CD8-positive, alpha-beta memory T cell (primary cell): ENCODE measurements around the gene PLSCR2. TPM values are rescaled to one million over a fixed set of nuclear protein-coding genes. Genes with fewer than 3 reads are reported as not detected.

ENCODE experiments used
- CTCF ChIA-PET: fragments of 350-600 bp; sonication (Branson Sonifier 250); formaldehyde crosslinking; loops from one replicate; lab custom pipeline; 2021; ENCODE audit warnings: antibody characterized with exemption; lab: Charles Lee
- POLR2A ChIA-PET: fragments of 350-600 bp; sonication (Branson Sonifier 250); formaldehyde crosslinking; loops from one replicate; lab custom pipeline; 2021; ENCODE audit warnings: antibody characterized with exemption; lab: Charles Lee
- DNase-seq, 5 donors: peaks; one replicate each; pipeline versions ENCODE4 v3.0.0 to v3.0.0-alpha.2; 2020 to 2022; ENCODE audit warnings: mixed read lengths in 1 of 5
- H3K27ac ChIP-seq: one replicate; pipeline ENCODE4 v1.7.0; 2013; ENCODE audit warnings: low read depth, mild to moderate bottlenecking, low read length, moderate library complexity
- H3K27me3 ChIP-seq: 2 replicates; pipeline ENCODE4 v1.7.0; 2013; ENCODE audit warnings: low read length, mild to moderate bottlenecking; ENCODE audit not compliant: insufficient read depth, poor library complexity, severe bottlenecking
- H3K36me3 ChIP-seq: 2 replicates; pipeline ENCODE4 v1.7.0; 2013; ENCODE audit warnings: mild to moderate bottlenecking, low read length, moderate library complexity; ENCODE audit not compliant: insufficient read depth
- H3K4me1 ChIP-seq: 2 replicates; pipeline ENCODE4 v1.7.0; 2013; ENCODE audit warnings: mild to moderate bottlenecking, low read length, moderate library complexity; ENCODE audit not compliant: insufficient read depth
- H3K4me3 ChIP-seq: 2 replicates; pipeline ENCODE4 v1.7.0; 2013; ENCODE audit warnings: mild to moderate bottlenecking, low read length
- H3K9me3 ChIP-seq: 2 replicates; pipeline ENCODE4 v1.7.0; 2013; ENCODE audit warnings: mild to moderate bottlenecking, low read length
- H3K27ac Mint-ChIP-seq, 8 donors: one replicate each; pipeline ENCODE4 v1.8.0; 2020 to 2021; ENCODE audit warnings: mixed read lengths in 8 of 8, mild to moderate bottlenecking in 6 of 8, inconsistent platforms in 3 of 8, moderate library complexity in 3 of 8
- H3K27me3 Mint-ChIP-seq, 2 donors: one replicate each; pipeline ENCODE4 v1.8.0; 2020 to 2021; ENCODE audit warnings: mixed read lengths in 2 of 2, mild to moderate bottlenecking in 1 of 2, moderate library complexity in 1 of 2
- H3K36me3 Mint-ChIP-seq, 3 donors: one replicate each; pipeline ENCODE4 v1.8.0; 2020 to 2021; ENCODE audit warnings: mixed read lengths in 3 of 3, inconsistent platforms in 1 of 3, mild to moderate bottlenecking in 1 of 3
- H3K4me1 Mint-ChIP-seq, 3 donors: one replicate each; pipeline ENCODE4 v1.8.0; 2020 to 2021; ENCODE audit warnings: mixed read lengths in 3 of 3, inconsistent platforms in 1 of 3, mild to moderate bottlenecking in 1 of 3
- H3K4me3 Mint-ChIP-seq, 7 donors: one replicate each; pipeline ENCODE4 v1.8.0; 2020 to 2021; ENCODE audit warnings: mixed read lengths in 7 of 7, mild to moderate bottlenecking in 6 of 7, moderate library complexity in 4 of 7, inconsistent platforms in 2 of 7
- H3K9me3 Mint-ChIP-seq, 5 donors: one replicate each; pipeline ENCODE4 v1.8.0; 2020 to 2022; ENCODE audit warnings: mixed read lengths in 5 of 5, mild to moderate bottlenecking in 3 of 5, moderate library complexity in 2 of 5, inconsistent platforms in 1 of 5
- polyA plus RNA-seq: library from polyadenylated mRNA; unstranded; fragments of 300-500 nt; fragmentation: Illumina TruSeq; gene quantifications from one replicate; pipeline ENCODE4 v1.2.3, GENCODE V29; 2021
- total RNA-seq, 2 experiments: library from RNA; stranded (reverse); gene quantifications; one replicate each; pipeline ENCODE4 v1.2.3, GENCODE V29; 2021

PLSCR2 gene
- total and polyA plus RNA-seq, 3 experiments from 2014 or later: not detected

DNA sequence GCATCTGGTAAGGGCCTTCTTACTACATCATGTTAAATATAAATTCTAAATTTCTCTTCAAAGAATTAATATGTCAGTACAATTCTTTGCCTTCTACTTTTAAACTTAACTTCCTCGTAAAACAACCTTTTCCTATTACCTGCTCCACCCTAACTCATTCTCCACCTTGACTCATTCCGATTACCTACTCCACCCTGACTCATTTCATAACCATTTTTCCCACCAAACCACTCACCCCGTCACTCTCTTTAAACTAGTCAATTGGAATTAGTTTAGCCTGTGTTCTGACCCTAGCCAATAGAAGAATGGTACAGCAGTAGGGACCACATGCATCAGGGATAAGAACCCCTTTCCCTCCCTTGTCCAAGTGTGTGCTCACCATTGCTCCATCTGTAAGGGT is 65.6 kb downstream of the PLSCR2 start:
- H3K27me3 ChIP-seq: no peaks in the 10 kb centered on the region
- H3K36me3 ChIP-seq: no peaks in the 10 kb centered on the region
- no peak overlapping the region for H3K27ac ChIP-seq
- no peaks in the 10 kb centered on the region for H3K4me1 ChIP-seq
- no peaks in the 10 kb centered on the region for H3K9me3 Mint-ChIP-seq
- H3K4me3 Mint-ChIP-seq: no peak overlapping the region
- CTCF ChIA-PET: no interaction called here
- peaks cover 0 to 2% of the 10 kb centered on the region in 2 donors for H3K27me3 Mint-ChIP-seq
- no peaks in the 10 kb centered on the region for H3K36me3 Mint-ChIP-seq
- H3K27ac Mint-ChIP-seq: no peak overlapping the region
- POLR2A ChIA-PET: no interaction called here
- no peak overlapping the region for H3K4me3 ChIP-seq
- H3K4me1 Mint-ChIP-seq: no peaks in the 10 kb centered on the region
- no peaks in the 10 kb centered on the region for H3K9me3 ChIP-seq
- DNase-seq: no peak

DNA sequence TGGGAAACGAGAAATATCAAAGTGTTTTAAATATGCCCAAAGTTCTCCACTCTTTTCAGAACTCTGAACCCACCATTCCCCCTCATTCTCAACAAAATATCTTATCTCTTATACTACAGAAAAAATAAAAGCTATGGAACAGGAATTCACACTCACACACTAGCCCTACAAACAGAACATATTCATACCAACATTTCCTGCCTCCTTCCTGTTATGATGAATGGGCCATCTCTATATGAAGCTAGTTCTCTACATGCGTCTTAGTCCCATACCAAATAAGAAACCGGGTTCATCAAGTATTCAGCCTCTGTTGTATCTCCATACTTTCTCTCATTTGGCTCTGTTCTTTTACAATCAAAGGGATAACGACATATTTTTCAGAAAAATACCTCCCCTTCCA is 72.6 kb downstream of the PLSCR2 start:
- H3K36me3 ChIP-seq: no peaks in the 10 kb centered on the region
- H3K27ac Mint-ChIP-seq: no peak overlapping the region
- ChIA-PET POLR2A (no interaction called here), CTCF (interaction anchor here (1.1 kb wide), 1 partner anchor 24 kb away, joined by 3 read pairs; no protein-coding TSS in a partner anchor)
- no peak overlapping the region for H3K4me3 ChIP-seq
- no peaks in the 10 kb centered on the region for H3K27me3 ChIP-seq
- no peak for DNase-seq
- no peaks in the 10 kb centered on the region for H3K9me3 Mint-ChIP-seq
- H3K27me3 Mint-ChIP-seq: peaks cover 3 to 5% of the 10 kb centered on the region in 2 donors
- H3K4me1 Mint-ChIP-seq: no peaks in the 10 kb centered on the region
- no peaks in the 10 kb centered on the region for H3K4me1 ChIP-seq
- H3K36me3 Mint-ChIP-seq: no peaks in the 10 kb centered on the region
- H3K27ac ChIP-seq: no peak overlapping the region
- no peak overlapping the region for H3K4me3 Mint-ChIP-seq
- H3K9me3 ChIP-seq: no peaks in the 10 kb centered on the region

DNA sequence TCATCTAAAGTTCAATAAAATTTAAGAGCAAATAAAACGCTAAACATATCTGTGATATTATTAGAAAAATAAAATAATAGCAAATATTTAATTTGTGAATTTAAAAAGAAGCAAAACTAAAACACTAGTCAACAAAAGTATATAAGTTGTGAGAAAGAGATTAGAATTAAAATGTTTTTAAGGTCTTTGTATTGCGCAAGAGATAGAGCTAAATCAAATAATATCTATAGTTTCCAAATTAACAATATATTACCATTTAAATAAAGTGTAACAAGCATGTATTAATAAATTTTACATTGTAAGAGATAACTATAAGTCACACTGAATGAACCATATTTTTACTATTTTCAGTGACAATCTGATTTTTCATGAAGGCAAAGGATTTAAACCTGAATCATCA is 74.2 kb downstream of the PLSCR2 start:
- Histone ChIP-seq H3K36me3 (no peaks in the 10 kb centered on the region), H3K4me1 (no peaks in the 10 kb centered on the region), H3K4me3 (no peak overlapping the region), H3K9me3 (no peaks in the 10 kb centered on the region), H3K27me3 (no peaks in the 10 kb centered on the region), H3K27ac (no peak overlapping the region)
- H3K4me1 Mint-ChIP-seq: no peaks in the 10 kb centered on the region
- no peak overlapping the region for H3K27ac Mint-ChIP-seq
- no peak for DNase-seq
- ChIA-PET CTCF (no interaction called here), POLR2A (no interaction called here)
- H3K36me3 Mint-ChIP-seq: no peaks in the 10 kb centered on the region
- H3K9me3 Mint-ChIP-seq: no peaks in the 10 kb centered on the region
- H3K4me3 Mint-ChIP-seq: no peak overlapping the region
- H3K27me3 Mint-ChIP-seq: peaks cover 3 to 5% of the 10 kb centered on the region in 2 donors

DNA sequence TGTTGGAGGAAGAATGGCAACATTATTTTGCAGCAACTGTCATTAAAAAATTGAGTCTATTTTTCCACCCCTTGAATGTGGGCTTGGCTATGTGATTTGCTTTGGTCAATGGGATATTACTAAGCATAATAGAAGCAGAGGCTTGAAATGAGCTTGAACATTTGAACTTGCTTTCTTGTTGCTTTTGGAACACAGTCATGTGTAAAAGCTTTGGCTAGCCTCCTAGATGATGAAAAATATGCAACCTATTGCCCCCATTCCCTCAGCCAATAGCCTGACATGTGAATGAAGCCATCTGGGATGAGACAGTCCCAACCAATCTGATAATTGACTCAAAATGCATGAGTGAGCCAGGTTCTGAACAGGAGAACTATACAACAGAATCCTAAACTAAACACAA is 78.4 kb downstream of the PLSCR2 start:
- POLR2A ChIA-PET: no interaction called here
- Histone ChIP-seq H3K27ac (no peak overlapping the region), H3K4me1 (no peaks in the 10 kb centered on the region), H3K9me3 (no peaks in the 10 kb centered on the region), H3K4me3 (no peak overlapping the region), H3K27me3 (no peaks in the 10 kb centered on the region), H3K36me3 (no peaks in the 10 kb centered on the region)
- Mint-ChIP-seq H3K9me3 (no peaks in the 10 kb centered on the region), H3K27ac (no peak overlapping the region), H3K4me3 (no peak overlapping the region), H3K27me3 (peaks cover 0 to 3% of the 10 kb centered on the region in 2 donors), H3K36me3 (no peaks in the 10 kb centered on the region), H3K4me1 (no peaks in the 10 kb centered on the region)
- no peak for DNase-seq
- CTCF ChIA-PET: no interaction called here

DNA sequence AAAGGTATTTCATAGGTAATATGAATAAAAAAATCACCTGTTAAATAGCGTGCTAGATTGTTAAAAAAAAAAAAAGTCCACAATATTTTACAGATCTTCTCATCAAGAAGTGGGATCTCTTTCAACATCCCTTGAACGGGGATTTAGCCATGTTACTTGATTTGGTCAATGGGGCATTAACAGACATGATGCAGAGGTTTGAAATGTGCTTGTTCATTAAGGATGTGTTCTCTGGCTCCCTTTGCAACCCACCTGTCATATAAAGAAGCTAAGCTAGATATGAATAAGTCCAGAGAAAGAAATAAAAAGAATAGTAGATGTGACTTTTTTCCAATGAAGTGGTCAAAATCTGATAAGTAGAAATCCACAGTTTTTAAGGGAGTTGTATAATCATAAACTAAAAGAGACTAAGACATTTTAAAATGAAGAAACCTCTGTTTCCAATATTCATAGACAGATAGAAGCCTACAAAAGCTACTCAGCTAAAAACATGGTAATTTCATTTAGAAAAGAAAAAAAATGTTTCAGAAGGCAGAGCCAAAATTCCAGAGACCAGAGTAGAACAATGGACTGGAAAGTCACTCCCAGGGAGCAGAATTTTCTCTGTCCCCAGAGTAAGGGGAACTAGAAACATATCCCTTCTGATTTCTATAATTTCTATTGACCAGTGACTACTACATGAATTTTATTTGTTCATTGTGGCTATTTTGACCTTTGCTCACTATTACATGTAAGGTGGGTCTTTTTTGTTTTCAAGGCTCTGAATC is 79.2 kb downstream of the PLSCR2 start:
- H3K36me3 Mint-ChIP-seq: no peaks in the 10 kb centered on the region
- ChIA-PET CTCF (no interaction called here), POLR2A (no interaction called here)
- Histone ChIP-seq H3K4me1 (no peaks in the 10 kb centered on the region), H3K9me3 (no peaks in the 10 kb centered on the region), H3K27ac (no peak overlapping the region), H3K27me3 (no peaks in the 10 kb centered on the region), H3K36me3 (no peaks in the 10 kb centered on the region), H3K4me3 (no peak overlapping the region)
- no peak for DNase-seq
- no peak overlapping the region for H3K4me3 Mint-ChIP-seq
- no peaks in the 10 kb centered on the region for H3K4me1 Mint-ChIP-seq
- H3K27me3 Mint-ChIP-seq: peaks cover 0 to 3% of the 10 kb centered on the region in 2 donors
- H3K27ac Mint-ChIP-seq: no peak overlapping the region
- no peaks in the 10 kb centered on the region for H3K9me3 Mint-ChIP-seq

DNA sequence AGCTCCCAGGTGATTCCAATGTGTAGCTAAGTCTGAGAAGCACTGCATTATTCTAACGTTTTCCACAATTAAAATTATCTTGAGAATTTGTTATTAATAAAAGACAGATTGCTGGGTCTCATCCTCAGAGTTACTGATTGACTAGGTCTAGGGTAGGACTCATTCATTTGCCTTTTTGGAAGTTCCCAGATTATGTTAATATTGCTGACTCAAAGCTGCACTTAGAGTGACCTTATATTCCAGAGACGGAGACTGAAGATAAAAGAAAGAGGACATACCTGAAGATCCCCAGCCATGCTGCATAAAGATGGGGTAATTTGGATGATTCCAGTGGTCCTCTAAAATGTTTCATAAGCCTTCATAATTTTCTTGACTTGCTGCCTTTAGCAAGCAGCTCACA is 81.8 kb downstream of the PLSCR2 start:
- Mint-ChIP-seq H3K27me3 (peaks cover 7 to 8% of the 10 kb centered on the region in 2 donors), H3K36me3 (no peaks in the 10 kb centered on the region)
- CTCF ChIA-PET: no interaction called here

DNA sequence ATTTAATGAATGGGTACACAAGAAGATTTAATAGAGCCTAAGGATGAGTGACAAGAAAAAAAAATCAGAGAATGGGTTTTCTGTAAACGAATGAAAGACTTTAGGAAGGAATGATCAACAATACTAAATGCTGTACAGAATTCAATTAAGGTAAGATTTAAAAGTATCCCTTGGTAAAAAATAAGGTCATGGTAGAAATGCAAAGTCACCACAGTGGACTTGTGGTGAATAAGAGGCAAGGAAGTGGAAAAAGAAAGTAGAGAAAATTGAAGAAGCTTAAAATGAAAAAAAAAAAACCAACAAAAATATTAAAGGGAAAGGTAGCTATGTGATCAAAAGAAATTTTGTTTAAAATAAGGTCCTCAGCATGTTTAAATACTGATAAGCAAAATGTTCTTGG is 82.4 kb downstream of the PLSCR2 start:
- peaks cover 8% of the 10 kb centered on the region in 2 donors for H3K27me3 Mint-ChIP-seq
- POLR2A ChIA-PET: no interaction called here

More for the DNA sequence above, 81.8 kb downstream of the PLSCR2 start:
- no peaks in the 10 kb centered on the region for H3K4me1 Mint-ChIP-seq
- Histone ChIP-seq H3K27me3 (no peaks in the 10 kb centered on the region), H3K36me3 (no peaks in the 10 kb centered on the region), H3K9me3 (no peaks in the 10 kb centered on the region), H3K27ac (no peak overlapping the region), H3K4me1 (no peaks in the 10 kb centered on the region), H3K4me3 (no peak overlapping the region)
- H3K27ac Mint-ChIP-seq: no peak overlapping the region
- POLR2A ChIA-PET: no interaction called here
- no peak for DNase-seq
- no peaks in the 10 kb centered on the region for H3K9me3 Mint-ChIP-seq
- no peak overlapping the region for H3K4me3 Mint-ChIP-seq

DNA sequence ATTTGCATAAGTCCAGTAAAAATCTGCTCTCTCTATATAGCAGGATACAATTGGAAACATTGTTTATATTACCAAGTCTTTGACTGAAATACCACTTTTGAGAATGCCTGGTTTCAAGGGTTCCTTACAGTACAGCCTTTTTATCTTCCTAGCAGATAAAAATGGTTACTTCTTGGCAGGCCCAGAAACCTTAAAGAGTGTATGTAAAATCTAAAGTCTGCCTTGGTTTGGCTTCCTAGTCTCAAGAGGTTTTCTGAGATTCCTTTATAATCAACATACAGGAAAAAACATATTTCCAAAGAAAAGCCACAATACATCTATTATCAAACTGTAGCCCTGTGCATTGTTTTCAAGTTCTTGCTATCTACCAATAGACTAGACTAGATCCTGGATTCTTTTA is 84.6 kb downstream of the PLSCR2 start:
- Mint-ChIP-seq H3K36me3 (no peaks in the 10 kb centered on the region), H3K9me3 (no peaks in the 10 kb centered on the region), H3K27me3 (peaks cover 8% of the 10 kb centered on the region in 2 donors), H3K4me3 (no peak overlapping the region), H3K4me1 (no peaks in the 10 kb centered on the region), H3K27ac (no peak overlapping the region)
- DNase-seq: no peak
- Histone ChIP-seq H3K36me3 (no peaks in the 10 kb centered on the region), H3K4me3 (no peak overlapping the region), H3K9me3 (no peaks in the 10 kb centered on the region), H3K27me3 (no peaks in the 10 kb centered on the region), H3K27ac (no peak overlapping the region), H3K4me1 (no peaks in the 10 kb centered on the region)
- ChIA-PET POLR2A (no interaction called here), CTCF (no interaction called here)

More for the DNA sequence above, 82.4 kb downstream of the PLSCR2 start:
- Histone ChIP-seq H3K36me3 (no peaks in the 10 kb centered on the region), H3K4me3 (no peak overlapping the region), H3K4me1 (no peaks in the 10 kb centered on the region), H3K27me3 (no peaks in the 10 kb centered on the region), H3K9me3 (no peaks in the 10 kb centered on the region), H3K27ac (no peak overlapping the region)
- Mint-ChIP-seq H3K27ac (no peak overlapping the region), H3K36me3 (no peaks in the 10 kb centered on the region), H3K4me1 (no peaks in the 10 kb centered on the region), H3K9me3 (no peaks in the 10 kb centered on the region), H3K4me3 (no peak overlapping the region)
- CTCF ChIA-PET: no interaction called here
- no peak for DNase-seq
